Lower lobe of right lung (tissue), 2 donors: ENCODE results near the gene ADAMTSL3. TPM values are rescaled to one million over a fixed set of nuclear protein-coding genes. Genes with fewer than 3 reads are reported as not detected.

Experiments
- ATAC-seq, 2 donors: fragments of 200-7000 bp; cut with Tn5 transposase; one replicate each; pipeline ENCODE4 v1.9.1; 2020 to 2022; ENCODE audit warnings: mild to moderate bottlenecking in 2 of 2, moderate library complexity in 2 of 2
- DNase-seq: peaks from one replicate; pipeline ENCODE4 v3.0.0-alpha.2; 2020
- H3K27ac ChIP-seq: fragments of 200-600 bp; one replicate; pipeline ENCODE4 v1.8.0; 2022
- H3K27me3 ChIP-seq: fragments of 200-600 bp; one replicate; pipeline ENCODE4 v1.8.0; 2022; ENCODE audit warnings: low read depth
- H3K36me3 ChIP-seq: fragments of 200-600 bp; one replicate; pipeline ENCODE4 v1.8.0; 2022; ENCODE audit warnings: mild to moderate bottlenecking
- H3K4me1 ChIP-seq: fragments of 200-600 bp; one replicate; pipeline ENCODE4 v1.8.0; 2022
- H3K4me3 ChIP-seq: fragments of 200-600 bp; one replicate; pipeline ENCODE4 v1.8.0; 2022; ENCODE audit warnings: mild to moderate bottlenecking
- H3K9me3 ChIP-seq: fragments of 200-600 bp; one replicate; pipeline ENCODE4 v1.8.0; 2022
- CTCF ChIP-seq: fragments of 200-600 bp; IDR thresholded peaks from one replicate; pipeline ENCODE4 v1.8.0; 2022; ENCODE audit warnings: antibody characterized with exemption, mild to moderate bottlenecking
- intact Hi-C: fragments of 100-400 bp; cut with DNase I; formaldehyde crosslinking; loops from one replicate; pipeline ENCODE4 v1.11.0; 2022
- total RNA-seq: library from RNA; stranded (reverse); fragmentation: NEBNext Ultra II Directional; extraction: Animal tissue kit (Norgen Biotek cat#: 25700); gene quantifications from one replicate; pipeline ENCODE4 v1.2.1, GENCODE V29; 2021
- donor health status: DM: no; HTN: yes; CAD: no; lungs with severe emphysema.

ADAMTSL3 gene
- total RNA-seq, 1 donor from 2014 or later = 26.4 TPM

- intact Hi-C loops = no loop called here
Observed at GRCh38 chr15:83626171-83626802, 27.6 kb upstream of the ADAMTSL3 start.

GRCh38 chr15:83631534-83631933, 22.4 kb upstream of the ADAMTSL3 start:
- ATAC-seq (no peak), DNase-seq (no peak)
- H3K36me3 ChIP-seq = no peaks in the 10 kb centered on the region
- no peaks in the 10 kb centered on the region for H3K9me3 ChIP-seq
- no peak for TF ChIP-seq CTCF
- no peak overlapping the region for H3K4me3 ChIP-seq
- H3K27me3 ChIP-seq = no peaks in the 10 kb centered on the region
- intact Hi-C loops = no loop called here
- H3K4me1 ChIP-seq = no peaks in the 10 kb centered on the region
- no peak overlapping the region for H3K27ac ChIP-seq

More at GRCh38 chr15:83626171-83626802, 27.6 kb upstream of the ADAMTSL3 start:
- ATAC-seq (no peak), DNase-seq (no peak)
- Histone ChIP-seq H3K9me3 (no peaks in the 10 kb centered on the region), H3K36me3 (no peaks in the 10 kb centered on the region), H3K27ac (no peak overlapping the region), H3K4me3 (no peak overlapping the region), H3K4me1 (no peaks in the 10 kb centered on the region), H3K27me3 (no peaks in the 10 kb centered on the region)
- no peak for TF ChIP-seq CTCF

GRCh38 chr15:83643201-83643600, 10.7 kb upstream of the ADAMTSL3 start:
- intact Hi-C loops = no loop called here
- H3K27me3 ChIP-seq = no peaks in the 10 kb centered on the region
- H3K27ac ChIP-seq = no peak overlapping the region
- no peak for DNase-seq
- no peaks in the 10 kb centered on the region for H3K36me3 ChIP-seq
- H3K4me3 ChIP-seq = no peak overlapping the region
- no peaks in the 10 kb centered on the region for H3K4me1 ChIP-seq
- H3K9me3 ChIP-seq = peaks cover 5% of the 10 kb centered on the region
- no peak for TF ChIP-seq CTCF
- ATAC-seq = no peak

GRCh38 chr15:83644439-83644838, 9.5 kb upstream of the ADAMTSL3 start:
- DNase-seq (no peak), ATAC-seq (no peak)
- TF ChIP-seq CTCF = no peak
- no peak overlapping the region for H3K4me3 ChIP-seq
- peaks cover 5% of the 10 kb centered on the region for H3K9me3 ChIP-seq
- H3K4me1 ChIP-seq = no peaks in the 10 kb centered on the region
- H3K27me3 ChIP-seq = no peaks in the 10 kb centered on the region
- H3K36me3 ChIP-seq = no peaks in the 10 kb centered on the region
- intact Hi-C loops = no loop called here
- no peak overlapping the region for H3K27ac ChIP-seq

GRCh38 chr15:83650831-83651230, 3.1 kb upstream of the ADAMTSL3 start:
- intact Hi-C loops = no loop called here
- Histone ChIP-seq H3K36me3 (no peaks in the 10 kb centered on the region), H3K27me3 (peaks cover 17% of the 10 kb centered on the region), H3K9me3 (no peaks in the 10 kb centered on the region), H3K27ac (no peak overlapping the region), H3K4me3 (no peak overlapping the region), H3K4me1 (no peaks in the 10 kb centered on the region)
- no peak for DNase-seq
- no peak for ATAC-seq
- TF ChIP-seq CTCF = no peak

GRCh38 chr15:83651541-83651940, 2.4 kb upstream of the ADAMTSL3 start:
- Histone ChIP-seq H3K4me3 (no peak overlapping the region), H3K27ac (no peak overlapping the region), H3K27me3 (peaks cover 24% of the 10 kb centered on the region), H3K9me3 (no peaks in the 10 kb centered on the region), H3K36me3 (no peaks in the 10 kb centered on the region), H3K4me1 (no peaks in the 10 kb centered on the region)
- no peak for TF ChIP-seq CTCF
- ATAC-seq = no peak
- intact Hi-C loops = no loop called here
- no peak for DNase-seq
